ENCODE measurements around the gene METTL17.

- TF ChIP-seq FOSL1 (CRISPR knock-in tag; IDR thresholded peaks at IDR 0.05; ENCODE audit: borderline replicate concordance) (no peak), ZNF263 (CRISPR knock-in tag; IDR thresholded peaks at IDR 0.05) (no peak), HNF1B (CRISPR knock-in tag; IDR thresholded peaks at IDR 0.05) (no peak), ARHGAP35 (CRISPR knock-in tag; IDR thresholded peaks at IDR 0.05; ENCODE audit: borderline replicate concordance) (no peak), GABPA (IDR thresholded peaks at IDR 0.05; ENCODE audit: low read depth, low read length) (no peak), GABPA (CRISPR knock-in tag; IDR thresholded peaks at IDR 0.05; ENCODE audit: low read depth) (no peak), ZSCAN31 (CRISPR knock-in tag; IDR thresholded peaks at IDR 0.05; ENCODE audit: low read depth) (no peak), BCLAF1 (IDR thresholded peaks at IDR 0.05) (no peak), HDAC6 (IDR thresholded peaks at IDR 0.05; ENCODE audit: low read depth, low read length) (no peak), KAT8 (CRISPR knock-in tag; IDR thresholded peaks at IDR 0.05) (no peak), PRDM15 (CRISPR knock-in tag; IDR thresholded peaks at IDR 0.05) (no peak), ZNF274 (CRISPR knock-in tag; IDR thresholded peaks at IDR 0.05) (no peak)
Measured at GRCh38 chr14:21037156-21037555, 47.4 kb downstream of the METTL17 start.

Data from HepG2 (cell line).